ENCODE measurements around the gene NF1. TPM values are rescaled to one million over a fixed set of nuclear protein-coding genes. Genes with fewer than 3 reads are reported as not detected.

Gene NF1
- polyA plus RNA-seq, 2 of the 4 experiments (the other 2 are of a cell fraction): 15.9 to 73.2 TPM

- no peak overlapping the region for H3K4me3 ChIP-seq
- ChIA-PET CTCF (interaction anchor here (1.6 to 3.1 kb wide), 5 partner anchors 10 to 147 kb away, joined by 4 to 22 read pairs (median 5); no protein-coding TSS in a partner anchor), POLR2A (no interaction called here)
- H3K4me2 ChIP-seq: no peak overlapping the region
- H3K9me3 ChIP-seq: no peaks in the 10 kb centered on the region
- H3K27ac ChIP-seq: no peak overlapping the region
- TF ChIP-seq SMC3 (IDR thresholded peaks at IDR 0.05): no peak
- TF ChIP-seq EHF (CRISPR knock-in tag; IDR thresholded peaks at IDR 0.05): no peak
- no peak for TF ChIP-seq BCL3 (IDR thresholded peaks at IDR 0.05)
- no peak for TF ChIP-seq GATA3 (IDR thresholded peaks at IDR 0.05; ENCODE audit: borderline replicate concordance)
- no peak for TF ChIP-seq HDAC2 (IDR thresholded peaks at IDR 0.05)
- no peak for TF ChIP-seq HES2 (IDR thresholded peaks at IDR 0.05)
- TF ChIP-seq FOSB (CRISPR knock-in tag; IDR thresholded peaks at IDR 0.05): no peak
- TF ChIP-seq CEBPB (IDR thresholded peaks at IDR 0.05): no peak
- TF ChIP-seq CTCF (IDR thresholded peaks at IDR 0.05): no peak
- TF ChIP-seq MAX (IDR thresholded peaks at IDR 0.05): no peak
- no peak for TF ChIP-seq MYC (IDR thresholded peaks at IDR 0.05; ENCODE audit: borderline replicate concordance, low read length)
- no peak for TF ChIP-seq SREBF2 (IDR thresholded peaks at IDR 0.05)
- TF ChIP-seq RAD21 (conservative IDR thresholded peaks at IDR 0.05 in 1 of 2, IDR thresholded peaks at IDR 0.05 in 1 of 2): no peak
- no peak for TF ChIP-seq ZSCAN20 (CRISPR knock-in tag; IDR thresholded peaks at IDR 0.05)
- TF ChIP-seq REST (IDR thresholded peaks at IDR 0.05): no peak
- TF ChIP-seq KDM5A (IDR thresholded peaks at IDR 0.05): no peak
- no peak for TF ChIP-seq FOSL2 (IDR thresholded peaks at IDR 0.05)
- TF ChIP-seq FOSL2 (CRISPR knock-in tag; IDR thresholded peaks at IDR 0.05): no peak
- FAIRE-seq: no peak
- 93% methylated on average over 6 of the region's 6 CpGs for WGBS (ENCODE audit: missing lambda C conversion rate)
- no peak for DNase-seq (ENCODE audit: low read depth in 1 of 2, low spot score in 1 of 2)
- H3K4me1 ChIP-seq: 0 out of 3 replicates have a peak, but pooled peaks cover 4% of the 10 kb centered on the region
- no peak for ATAC-seq
Observed at GRCh38 chr17:31374094-31374447, 279.3 kb downstream of the NF1 start.

GRCh38 chr17:31374503-31374902, 279.7 kb downstream of the NF1 start:
- ATAC-seq (no peak), DNase-seq (ENCODE audit: low read depth in 1 of 2, low spot score in 1 of 2) (no peak), FAIRE-seq (no peak)
- ChIA-PET POLR2A (no interaction called here), CTCF (interaction anchor here (0.5 to 3.1 kb wide), 4 partner anchors 10 to 354 kb away, joined by 3 to 22 read pairs (median 4); no protein-coding TSS in a partner anchor)
- 90% methylated on average over 2 of the region's 2 CpGs for WGBS (ENCODE audit: missing lambda C conversion rate)
- TF ChIP-seq ZSCAN20 (CRISPR knock-in tag; IDR thresholded peaks at IDR 0.05) (no peak), FOXS1 (CRISPR knock-in tag; IDR thresholded peaks at IDR 0.05) (no peak), EHMT2 (IDR thresholded peaks at IDR 0.05; ENCODE audit: low read depth) (no peak)
- Histone ChIP-seq H3K4me3 (no peak overlapping the region), H3K9me3 (no peaks in the 10 kb centered on the region), H3K27ac (no peak overlapping the region), H3K4me2 (no peak overlapping the region), H3K4me1 (0 out of 3 replicates have a peak, but pooled peaks cover 4% of the 10 kb centered on the region)
